SK-N-MC (cell line): ENCODE data around the gene AMZ1.
"Not testable (repeated sequence)": the region's sequence is repeated elsewhere in the genome, so short reads cannot be mapped to it uniquely, and the experiment has no call there.

Source experiments
- DNase-seq: peaks from one replicate; pipeline ENCODE4 v3.0.0-alpha.2; 2011; ENCODE audit warnings: low read depth, low spot score
- H3K27ac ChIP-seq: fragments of 200-600 bp; sonication (generic); 2 replicates; pipeline ENCODE4 v1.5.1; 2016; ENCODE audit warnings: mixed run types
- H3K36me3 ChIP-seq: fragments of 200-600 bp; sonication (generic); 2 replicates; pipeline ENCODE4 v1.6.1; 2017; ENCODE audit warnings: antibody characterized with exemption, low read length, mixed read lengths; ENCODE audit not compliant: insufficient read depth
- H3K4me3 ChIP-seq: fragments of 200-600 bp; sonication (generic); 2 replicates; pipeline ENCODE4 v1.5.1; 2016
- H3K9ac ChIP-seq: fragments of 200-600 bp; sonication (generic); 2 replicates; pipeline ENCODE4 v1.8.0; 2017; ENCODE audit warnings: mixed run types, mixed read lengths; ENCODE audit not compliant: insufficient read length
- H3K9me3 ChIP-seq: fragments of 200-600 bp; sonication (generic); 2 replicates; pipeline ENCODE4 v1.6.1; 2017; ENCODE audit warnings: low read depth, mild to moderate bottlenecking, antibody characterized with exemption, low read length, moderate library complexity, mixed read lengths
- EZH2 ChIP-seq: fragments of 200-600 bp; sonication (generic); IDR thresholded peaks from one replicate; pipeline ENCODE4 v1.6.1; 2017; ENCODE audit warnings: antibody characterized with exemption
- FOXP2 ChIP-seq: optimal IDR thresholded peaks from 2 replicates; pipeline ENCODE3; 2011; ENCODE audit warnings: mild to moderate bottlenecking, moderate library complexity; ENCODE audit not compliant: insufficient read depth; ENCODE audit errors: extremely low read length, control extremely low read depth
- POLR2AphosphoS5 ChIP-seq: IDR thresholded peaks from 2 replicates; pipeline ENCODE4 v1.6.1; 2012; ENCODE audit warnings: mild to moderate bottlenecking, low read depth, low read length, borderline replicate concordance

Gene AMZ1

DNA sequence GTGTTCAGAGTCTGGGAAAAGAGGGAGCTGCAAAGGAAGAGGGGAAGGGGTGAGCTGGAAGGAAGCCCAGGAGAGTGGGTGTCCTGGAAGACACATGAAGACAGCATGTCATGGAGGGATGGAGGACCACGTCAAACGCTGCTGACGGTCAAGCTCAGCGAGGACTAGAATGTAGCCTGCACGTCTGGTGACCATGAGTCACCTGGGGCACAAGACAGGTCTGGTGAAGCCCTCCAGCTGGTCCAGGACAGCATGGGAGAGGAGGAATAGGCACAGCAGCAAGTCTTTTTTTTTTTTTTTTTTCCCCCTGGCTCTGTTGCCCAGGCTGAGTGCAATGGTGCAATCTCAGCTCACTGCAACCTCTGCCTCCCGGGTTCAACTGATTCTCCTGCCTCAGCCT is 19.6 kb upstream of the AMZ1 start:
- Histone ChIP-seq H3K9ac (no peak overlapping the region), H3K4me3 (no peak overlapping the region), H3K27ac (no peak overlapping the region), H3K9me3 (no peaks in the 10 kb centered on the region), H3K36me3 (no peaks in the 10 kb centered on the region)
- DNase-seq = no peak
- TF ChIP-seq EZH2 (no peak), POLR2AphosphoS5 (no peak), FOXP2 (no peak)

DNA sequence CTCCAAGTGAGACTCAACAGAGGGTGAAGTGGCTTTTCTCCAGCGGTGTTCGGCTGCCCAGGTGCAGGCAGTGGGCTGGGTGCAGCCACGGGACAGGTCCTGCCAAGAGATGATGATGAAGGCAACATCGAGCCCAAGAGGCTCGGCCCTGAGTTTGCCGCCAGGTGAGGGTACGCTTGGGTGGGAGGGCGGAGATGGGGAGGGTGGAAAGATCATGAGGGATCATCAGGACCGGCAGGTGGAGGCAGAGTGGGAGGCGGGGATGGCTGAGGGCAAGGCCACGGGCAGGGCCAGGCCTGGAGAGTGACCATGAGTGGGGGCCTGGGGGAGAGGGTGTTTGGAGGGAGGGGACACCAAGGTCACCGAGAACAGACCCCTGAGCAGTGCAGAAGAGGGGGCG is 17.8 kb upstream of the AMZ1 start:
- Histone ChIP-seq H3K36me3 (no peaks in the 10 kb centered on the region), H3K9ac (no peak overlapping the region), H3K9me3 (no peaks in the 10 kb centered on the region), H3K27ac (no peak overlapping the region), H3K4me3 (no peak overlapping the region)
- DNase-seq = no peak
- TF ChIP-seq FOXP2 (no peak), EZH2 (no peak), POLR2AphosphoS5 (no peak)

GRCh38 chr7:2670720-2671391 is 17.1 kb upstream of the AMZ1 start:
- H3K36me3 ChIP-seq = no peaks in the 10 kb centered on the region
- no peak for TF ChIP-seq POLR2AphosphoS5
- TF ChIP-seq FOXP2 = no peak
- TF ChIP-seq EZH2 = no peak
- no peak overlapping the region for H3K4me3 ChIP-seq
- H3K9ac ChIP-seq = no peak overlapping the region
- no peak for DNase-seq
- H3K27ac ChIP-seq = no peak overlapping the region
- H3K9me3 ChIP-seq = no peaks in the 10 kb centered on the region

DNA sequence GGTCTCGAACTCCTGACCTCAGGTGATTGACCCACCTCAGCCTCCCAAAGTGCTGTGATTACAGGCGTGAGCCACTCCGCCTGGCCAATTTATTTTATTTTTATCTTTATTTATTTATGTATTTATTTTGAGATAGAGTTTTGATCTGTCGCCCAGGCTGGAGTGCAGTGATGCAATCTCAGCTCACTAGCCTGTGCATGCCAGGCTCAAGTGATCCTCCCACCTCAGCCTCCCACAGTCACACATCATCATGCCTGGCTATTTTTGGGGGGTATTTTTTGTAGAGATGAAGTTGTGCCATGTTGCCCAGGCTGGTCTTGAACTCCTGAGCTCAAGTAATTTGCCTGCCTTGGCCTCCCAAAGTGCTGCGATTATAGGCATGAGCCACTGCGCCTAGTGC is 14.8 kb upstream of the AMZ1 start:
- not testable (repeated sequence) for H3K9ac ChIP-seq, H3K4me3 ChIP-seq

DNA sequence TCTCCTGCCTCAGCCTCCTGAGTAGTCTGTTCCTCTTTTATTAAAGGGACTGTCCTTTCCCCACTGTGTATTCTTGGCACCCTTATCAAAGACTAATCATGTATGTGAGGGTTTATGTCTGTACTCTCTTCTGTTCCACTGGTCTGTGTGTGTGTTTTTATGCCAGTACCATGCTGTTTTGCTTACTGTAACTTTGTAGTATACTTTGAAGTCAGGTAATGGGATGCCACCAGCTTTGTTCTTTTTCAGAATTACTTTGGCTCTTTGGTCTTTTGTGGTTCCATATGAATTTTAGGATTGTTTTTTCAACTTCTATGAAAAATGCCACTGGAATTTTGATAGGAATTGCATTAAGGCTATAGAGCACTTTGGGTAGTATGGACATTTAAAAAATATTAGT is 14.1 kb upstream of the AMZ1 start:
- TF ChIP-seq FOXP2 = no peak
- no peak for TF ChIP-seq POLR2AphosphoS5
- no peaks in the 10 kb centered on the region for H3K36me3 ChIP-seq
- DNase-seq = no peak
- H3K4me3 ChIP-seq = no peak overlapping the region
- H3K9ac ChIP-seq = no peak overlapping the region
- no peaks in the 10 kb centered on the region for H3K9me3 ChIP-seq
- H3K27ac ChIP-seq = no peak overlapping the region

More for the DNA sequence above, 14.8 kb upstream of the AMZ1 start:
- not testable (repeated sequence) for DNase-seq, H3K9me3 ChIP-seq, H3K36me3 ChIP-seq, H3K27ac ChIP-seq

- no peaks in the 10 kb centered on the region for H3K36me3 ChIP-seq
- no peak overlapping the region for H3K27ac ChIP-seq
- no peak overlapping the region for H3K9ac ChIP-seq
- no peak for DNase-seq
- no peak for TF ChIP-seq FOXP2
- TF ChIP-seq EZH2 = no peak
- no peak for TF ChIP-seq POLR2AphosphoS5
- no peak overlapping the region for H3K4me3 ChIP-seq
- H3K9me3 ChIP-seq = no peaks in the 10 kb centered on the region
Measured at GRCh38 chr7:2675256-2675764, 12.7 kb upstream of the AMZ1 start.

DNA sequence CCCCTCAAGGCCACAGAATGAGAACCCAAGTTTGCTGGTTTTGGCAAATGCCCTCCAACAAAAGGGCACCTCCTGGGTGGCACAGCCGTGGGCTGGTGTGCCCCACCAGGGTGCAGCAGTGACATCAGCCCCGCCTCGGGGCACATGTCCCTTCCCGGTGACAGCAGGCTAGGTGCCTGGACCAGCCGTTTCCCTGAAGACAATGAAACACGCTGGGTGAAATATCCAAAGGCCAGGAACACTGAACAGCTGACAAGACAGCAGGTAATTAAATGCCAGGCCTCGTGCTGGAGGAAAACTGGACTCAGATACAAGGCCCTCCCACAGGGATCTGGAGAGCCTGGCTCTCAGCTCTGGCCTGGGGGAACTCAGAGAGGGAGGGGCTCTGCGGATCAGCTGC is 11.4 kb upstream of the AMZ1 start:
- not testable (repeated sequence) for H3K9ac ChIP-seq, H3K4me3 ChIP-seq, H3K36me3 ChIP-seq, DNase-seq, H3K27ac ChIP-seq, H3K9me3 ChIP-seq

GRCh38 chr7:2678454-2678853 is 9.5 kb upstream of the AMZ1 start:
- H3K36me3 ChIP-seq, H3K27ac ChIP-seq, DNase-seq, H3K9me3 ChIP-seq, H3K4me3 ChIP-seq, H3K9ac ChIP-seq: not testable (repeated sequence)

GRCh38 chr7:2679135-2680127 is 8.6 kb upstream of the AMZ1 start:
- not testable (repeated sequence) for H3K27ac ChIP-seq, DNase-seq, H3K4me3 ChIP-seq, H3K9me3 ChIP-seq, H3K9ac ChIP-seq, H3K36me3 ChIP-seq
